Suprapubic skin (tissue), 4 donors: ENCODE results near the gene EPS8L1. TPM values are rescaled to one million over a fixed set of nuclear protein-coding genes. Genes with fewer than 3 reads are reported as not detected.
"Not testable (repeated sequence)": the region's sequence is repeated elsewhere in the genome, so short reads cannot be mapped to it uniquely, and the experiment has no call there.

Experiments
- DNase-seq, 2 donors: peaks; one replicate each; pipeline ENCODE4 v3.0.0-alpha.2; 2019; ENCODE audit warnings: low spot score in 2 of 2
- H3K27ac ChIP-seq: fragments of 200-600 bp; sonication (generic); one replicate; pipeline ENCODE4 v1.5.1; 2019
- H3K27me3 ChIP-seq: fragments of 200-600 bp; sonication (generic); one replicate; pipeline ENCODE4 v1.5.1; 2019
- H3K36me3 ChIP-seq: fragments of 200-600 bp; sonication (generic); one replicate; pipeline ENCODE4 v1.5.1; 2019
- H3K4me1 ChIP-seq: fragments of 200-600 bp; sonication (generic); one replicate; pipeline ENCODE4 v1.5.1; 2019
- H3K4me3 ChIP-seq: fragments of 200-600 bp; sonication (generic); one replicate; pipeline ENCODE4 v1.5.1; 2019; ENCODE audit warnings: mild to moderate bottlenecking
- H3K9me3 ChIP-seq: fragments of 200-600 bp; sonication (generic); one replicate; pipeline ENCODE4 v1.5.1; 2019
- CTCF ChIP-seq, 2 donors: fragments of 200-600 bp in 1 of 2; fragments of 450-650 bp in 1 of 2; sonication (generic) in 1 of 2; IDR thresholded peaks; one replicate each; pipeline ENCODE4 v1.5.1; 2016 to 2019; ENCODE audit warnings: antibody characterized with exemption in 2 of 2, mild to moderate bottlenecking in 1 of 2, moderate library complexity in 1 of 2
- EP300 ChIP-seq: sonication (generic); formaldehyde crosslinking; IDR thresholded peaks from one replicate; pipeline ENCODE4 v1.6.1; 2017; ENCODE audit warnings: antibody characterized with exemption
- POLR2A ChIP-seq, 2 donors: fragments of 450-650 bp; IDR thresholded peaks; one replicate each; pipeline ENCODE4 v1.6.1; 2017; ENCODE audit warnings: antibody characterized with exemption in 2 of 2, mild to moderate bottlenecking in 2 of 2, moderate library complexity in 2 of 2
- POLR2AphosphoS5 ChIP-seq, 3 donors: sonication (generic); formaldehyde crosslinking; IDR thresholded peaks; one replicate each; pipeline ENCODE4 v1.6.1; 2017; ENCODE audit warnings: antibody characterized with exemption in 3 of 3
- WGBS: methylation state at CpG from one replicate; pipeline ENCODE4 v1.1.5; 2018; 5-methylcytosine and 5-hydroxymethylcytosine counted together
- total RNA-seq, 4 donors: library from RNA; depleted of rRNA; stranded (reverse); fragments of >200 nt; gene quantifications; one replicate each; pipeline ENCODE4 v1.1.0, GENCODE V29; 2016

EPS8L1 gene
- total RNA-seq, 4 donors from 2014 or later, result 243 to 384 (median 304) TPM

DNA sequence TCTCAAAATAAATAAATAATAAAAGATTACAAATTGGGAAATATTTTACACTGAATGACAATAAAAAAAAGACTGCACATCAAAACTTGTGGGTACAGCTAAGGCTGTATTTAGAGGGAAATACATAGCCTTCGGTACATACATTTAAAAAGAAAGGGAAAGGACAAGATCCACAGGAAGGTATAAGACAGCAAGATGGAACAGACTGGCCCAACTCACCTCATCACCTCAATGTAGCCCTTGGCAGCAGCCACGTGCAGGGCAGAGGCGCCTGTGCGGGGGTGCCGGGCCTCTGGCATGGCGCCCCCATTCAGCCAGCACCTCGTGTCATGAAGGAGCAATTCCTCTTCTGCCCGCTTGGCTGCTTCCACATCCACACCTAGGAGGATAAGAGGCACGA lies 27.5 kb downstream of the EPS8L1 start:
- Histone ChIP-seq H3K36me3 (peaks cover 30% of the 10 kb centered on the region), H3K27me3 (no peaks in the 10 kb centered on the region), H3K4me1 (no peaks in the 10 kb centered on the region), H3K9me3 (no peaks in the 10 kb centered on the region), H3K4me3 (no peak overlapping the region), H3K27ac (no peak overlapping the region)
- no peak for TF ChIP-seq POLR2A (IDR thresholded peaks at IDR 0.05)
- no peak for TF ChIP-seq EP300
- TF ChIP-seq POLR2AphosphoS5 (IDR thresholded peaks at IDR 0.05), result no peak
- TF ChIP-seq CTCF (IDR thresholded peaks at IDR 0.05), result no peak
- DNase-seq, result no peak
- 100% methylated on average over 9 of the region's 9 CpGs for WGBS

DNA sequence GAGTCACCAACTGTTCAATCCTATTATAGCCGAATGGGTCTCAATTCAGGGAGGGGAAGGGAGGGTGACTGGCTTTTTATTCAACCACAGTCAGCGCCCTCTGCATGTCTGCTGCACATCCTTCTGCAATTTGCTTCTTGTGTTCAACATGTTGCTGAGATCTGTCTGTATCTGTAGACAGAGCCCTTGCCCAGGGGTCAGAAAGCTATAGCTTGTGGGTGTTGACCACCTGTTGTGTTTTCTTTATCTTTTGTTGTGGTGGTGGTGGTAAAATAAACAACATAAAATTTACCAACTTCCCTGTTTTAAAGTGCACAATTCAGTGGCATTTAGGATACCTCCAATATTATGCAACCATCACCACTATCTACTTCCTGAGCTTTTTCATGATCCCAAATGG lies 29.6 kb downstream of the EPS8L1 start:
- 89% methylated on average over 2 of the region's 2 CpGs for WGBS

DNA sequence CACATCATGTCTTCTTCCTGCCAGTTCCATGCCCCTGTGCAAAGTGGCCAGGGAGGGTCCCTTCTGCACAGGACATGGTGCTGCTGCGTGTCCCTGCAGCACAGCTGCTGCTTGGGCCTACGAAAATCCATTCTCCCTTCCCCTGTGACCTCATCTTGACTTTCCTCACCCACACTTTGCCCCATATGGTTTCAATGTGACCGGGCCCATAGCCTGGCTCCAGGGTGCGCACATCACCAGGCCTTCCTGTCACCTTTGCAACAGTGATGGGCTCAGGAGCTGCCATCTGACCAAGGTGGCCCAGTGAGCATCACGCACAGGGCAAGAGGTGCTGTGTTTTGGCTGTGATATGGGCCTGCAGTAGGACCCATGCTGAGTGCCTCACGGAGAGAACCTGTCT lies 30.9 kb downstream of the EPS8L1 start:
- WGBS, result 89% methylated on average over 5 of the region's 6 CpGs
- H3K4me3 ChIP-seq, result no peak overlapping the region
- no peaks in the 10 kb centered on the region for H3K27me3 ChIP-seq
- TF ChIP-seq CTCF (IDR thresholded peaks at IDR 0.05) (no peak), EP300 (no peak), POLR2A (IDR thresholded peaks at IDR 0.05) (no peak), POLR2AphosphoS5 (IDR thresholded peaks at IDR 0.05) (no peak)
- no peaks in the 10 kb centered on the region for H3K9me3 ChIP-seq
- H3K27ac ChIP-seq, result no peak overlapping the region
- H3K4me1 ChIP-seq, result peaks cover 3% of the 10 kb centered on the region
- DNase-seq, result no peak
- H3K36me3 ChIP-seq, result peaks cover 31% of the 10 kb centered on the region

More for the DNA sequence above, 29.6 kb downstream of the EPS8L1 start:
- no peaks in the 10 kb centered on the region for H3K4me1 ChIP-seq
- no peaks in the 10 kb centered on the region for H3K27me3 ChIP-seq
- H3K9me3 ChIP-seq, result no peaks in the 10 kb centered on the region
- peaks cover 33% of the 10 kb centered on the region for H3K36me3 ChIP-seq
- DNase-seq, result no peak
- H3K27ac ChIP-seq, result no peak overlapping the region
- TF ChIP-seq POLR2A (IDR thresholded peaks at IDR 0.05) (no peak), EP300 (no peak), CTCF (IDR thresholded peaks at IDR 0.05) (no peak), POLR2AphosphoS5 (IDR thresholded peaks at IDR 0.05) (no peak)
- no peak overlapping the region for H3K4me3 ChIP-seq

- WGBS, result 96% methylated on average over 3 of the region's 3 CpGs
- H3K9me3 ChIP-seq, H3K27ac ChIP-seq, H3K27me3 ChIP-seq, DNase-seq, H3K4me1 ChIP-seq, H3K4me3 ChIP-seq: not testable (repeated sequence)
- peaks cover 34% of the 10 kb centered on the region for H3K36me3 ChIP-seq
Observed at GRCh38 chr19:55107252-55107651, 31.6 kb downstream of the EPS8L1 start.

DNA sequence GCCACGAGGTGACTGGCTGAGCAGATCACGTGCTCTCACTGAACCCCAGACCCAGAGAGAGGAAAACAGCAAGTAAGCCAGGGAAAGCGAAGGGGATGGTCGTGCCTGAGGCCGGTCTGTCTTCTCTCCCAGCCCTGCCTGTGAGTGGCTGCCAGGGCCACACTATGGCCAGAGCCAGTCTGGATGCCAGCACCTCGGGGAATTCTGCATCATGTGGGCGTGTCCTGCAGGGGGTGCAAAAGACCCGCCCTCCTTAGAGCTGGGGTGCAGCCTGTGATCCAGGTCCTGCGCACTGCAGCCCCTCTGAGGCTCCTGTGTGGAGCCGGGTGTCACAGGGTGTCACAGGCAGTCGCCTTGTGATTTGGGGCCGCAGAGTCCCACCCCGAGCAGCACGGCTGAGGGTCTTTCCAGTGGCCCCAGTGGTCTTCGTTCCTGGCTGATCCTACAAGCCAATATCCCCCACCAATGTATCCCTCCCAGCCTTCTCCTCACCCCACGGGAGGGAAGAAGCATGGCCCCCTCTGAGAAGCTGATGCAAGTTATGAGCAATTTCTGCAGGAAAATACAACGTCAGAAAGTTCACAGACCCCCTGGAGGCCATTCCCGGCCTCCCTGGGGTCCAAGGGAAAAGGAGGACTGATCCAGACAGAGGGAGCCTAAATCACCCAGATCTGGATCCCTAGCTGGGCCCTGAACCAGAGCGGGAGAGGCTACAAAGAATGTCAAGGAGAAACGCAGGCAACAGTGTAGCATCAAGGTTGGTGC lies 34.0 kb downstream of the EPS8L1 start:
- WGBS, result 89% methylated on average over 10 of the region's 20 CpGs
- no peak overlapping the region for H3K27ac ChIP-seq

More for the DNA sequence above, 34.0 kb downstream of the EPS8L1 start:
- H3K4me3 ChIP-seq, result no peak overlapping the region
- H3K9me3 ChIP-seq, result no peaks in the 10 kb centered on the region
- peaks cover 26% of the 10 kb centered on the region for H3K36me3 ChIP-seq
- no peak for TF ChIP-seq POLR2A (IDR thresholded peaks at IDR 0.05)
- no peak for TF ChIP-seq CTCF (IDR thresholded peaks at IDR 0.05)
- H3K27me3 ChIP-seq, result no peaks in the 10 kb centered on the region
- H3K4me1 ChIP-seq, result peaks cover 33% of the 10 kb centered on the region
- DNase-seq, result no peak
